PC-9 (cell line): ENCODE results near the gene CYTH3.
"Not testable (repeated sequence)": the region's sequence is repeated elsewhere in the genome, so short reads cannot be mapped to it uniquely, and the experiment has no call there.

ENCODE experiments used
- CTCF ChIP-seq: fragments of 200-600 bp; sonication (generic); conservative IDR thresholded peaks from 2 replicates; pipeline ENCODE4 v1.6.1; 2017; ENCODE audit warnings: mixed run types, antibody characterized with exemption, mild to moderate bottlenecking, moderate library complexity
- EZH2 ChIP-seq: fragments of 200-600 bp; sonication (generic); IDR thresholded peaks from 2 replicates; pipeline ENCODE4 v1.8.0; 2017; ENCODE audit warnings: antibody characterized with exemption, low read depth

GRCh38 chr7:6151527-6151926 is 120.9 kb downstream of the CYTH3 start:
- not testable (repeated sequence) for TF ChIP-seq CTCF, EZH2
